NOMO-1 (cell line): ENCODE results near the gene FGGY.
"Not testable (repeated sequence)": the region's sequence is repeated elsewhere in the genome, so short reads cannot be mapped to it uniquely, and the experiment has no call there.

Experiments
- DNase-seq, 2 experiments: peaks; one replicate each; lab custom pipeline; 2025; ENCODE audit not compliant: unreplicated experiment in 2 of 2; lab: John Stamatoyannopoulos, UW

Gene FGGY

GRCh38 chr1:59432531-59433439 lies 135.9 kb downstream of the FGGY start:
- DNase-seq: no peak

GRCh38 chr1:59433440-59433813 lies 136.5 kb downstream of the FGGY start:
- DNase-seq: no peak

- DNase-seq: no peak
Measured at GRCh38 chr1:59434336-59434735, 137.4 kb downstream of the FGGY start.

- no peak for DNase-seq
Measured at GRCh38 chr1:59436637-59437036, 139.7 kb downstream of the FGGY start.

- no peak for DNase-seq
Measured at GRCh38 chr1:59438058-59438560, 141.2 kb downstream of the FGGY start.

GRCh38 chr1:59442492-59442891 lies 145.6 kb downstream of the FGGY start:
- no peak for DNase-seq

GRCh38 chr1:59443310-59443709 lies 146.4 kb downstream of the FGGY start:
- DNase-seq: no peak

GRCh38 chr1:59444520-59444919 lies 147.6 kb downstream of the FGGY start:
- no peak for DNase-seq

- no peak for DNase-seq
Measured at GRCh38 chr1:59445040-59445439, 148.1 kb downstream of the FGGY start.

- no peak for DNase-seq
Measured at GRCh38 chr1:59446257-59446901, 149.5 kb downstream of the FGGY start.

GRCh38 chr1:59452026-59452425 lies 155.1 kb downstream of the FGGY start:
- DNase-seq: no peak

GRCh38 chr1:59452559-59452958 lies 155.7 kb downstream of the FGGY start:
- DNase-seq: no peak

GRCh38 chr1:59453297-59453968 lies 156.5 kb downstream of the FGGY start:
- DNase-seq: peak; percentile 16 to 66

- no peak for DNase-seq
Measured at GRCh38 chr1:59455206-59455605, 158.3 kb downstream of the FGGY start.

- no peak for DNase-seq
Measured at GRCh38 chr1:59457786-59458185, 160.9 kb downstream of the FGGY start.

GRCh38 chr1:59458884-59459283 lies 162.0 kb downstream of the FGGY start:
- no peak for DNase-seq

- not testable (repeated sequence) for DNase-seq
Measured at GRCh38 chr1:59462942-59463341, 166.0 kb downstream of the FGGY start.

GRCh38 chr1:59465478-59465877 lies 168.6 kb downstream of the FGGY start:
- DNase-seq: not testable (repeated sequence)

- DNase-seq: no peak
Measured at GRCh38 chr1:59468828-59469428, 172.0 kb downstream of the FGGY start.

- not testable (repeated sequence) for DNase-seq
Measured at GRCh38 chr1:59471991-59472570, 175.2 kb downstream of the FGGY start.

- no peak for DNase-seq
Measured at GRCh38 chr1:59473831-59474230, 176.9 kb downstream of the FGGY start.
